Cerebellar cortex (tissue), 1 donor: ENCODE measurements around the gene MAPKAPK3.

ENCODE experiments used
- DNase-seq: peaks from one replicate; pipeline ENCODE4 v3.0.0-alpha.2; 2015; ENCODE audit warnings: low spot score

Gene MAPKAPK3

DNA sequence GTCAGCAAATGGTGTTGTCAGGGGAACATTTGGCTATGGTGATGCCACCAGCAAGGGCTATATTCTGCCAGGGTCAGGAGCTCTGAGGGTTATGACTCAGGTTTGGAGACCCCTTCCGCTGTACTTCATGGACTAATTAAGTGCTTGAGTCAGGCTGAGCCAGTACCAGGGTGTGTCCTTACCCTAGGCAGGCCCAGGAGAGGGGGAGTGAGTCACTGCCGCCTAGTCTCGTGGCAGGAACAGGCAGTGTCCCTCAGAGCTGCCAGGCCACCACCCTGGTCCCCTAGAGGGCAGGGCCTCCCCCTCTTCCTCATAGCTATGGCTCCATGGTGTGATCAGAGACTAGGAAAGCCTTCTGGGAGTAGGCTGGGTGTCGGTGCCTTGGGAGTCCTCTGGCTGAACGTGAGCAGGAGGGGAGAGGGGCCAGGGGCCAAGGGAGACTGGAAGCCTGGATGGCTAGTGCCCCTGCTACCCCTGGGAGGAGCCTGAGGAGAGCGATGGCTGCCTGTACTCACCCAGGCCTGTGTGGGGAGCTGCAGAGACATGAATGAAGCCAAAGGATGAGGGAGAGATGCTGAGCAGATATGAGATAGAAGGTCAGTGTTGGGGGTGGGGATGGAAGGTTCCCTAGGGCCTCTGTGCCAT lies 10.6 kb downstream of the MAPKAPK3 start:
- DNase-seq = no peak

DNA sequence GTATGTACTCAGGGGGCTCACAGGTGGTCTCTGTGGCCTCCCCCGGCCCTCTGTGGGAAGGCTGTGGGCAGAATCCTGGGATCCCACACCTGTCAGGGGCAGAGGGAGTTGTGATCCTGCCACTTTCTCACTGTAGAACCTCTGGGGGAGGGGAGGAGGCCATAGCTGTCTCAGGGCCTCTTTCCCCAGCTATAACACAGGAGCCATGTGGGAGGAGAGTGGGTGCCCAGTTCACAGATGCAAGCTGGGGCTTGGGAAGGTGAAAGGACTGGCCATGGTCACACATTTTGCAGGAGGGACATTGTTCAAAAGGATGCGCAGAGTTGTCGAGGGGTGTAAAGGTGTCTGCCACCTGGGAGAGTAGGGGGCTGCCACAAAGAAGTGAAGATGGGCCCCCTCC lies 11.7 kb downstream of the MAPKAPK3 start:
- no peak for DNase-seq

DNA sequence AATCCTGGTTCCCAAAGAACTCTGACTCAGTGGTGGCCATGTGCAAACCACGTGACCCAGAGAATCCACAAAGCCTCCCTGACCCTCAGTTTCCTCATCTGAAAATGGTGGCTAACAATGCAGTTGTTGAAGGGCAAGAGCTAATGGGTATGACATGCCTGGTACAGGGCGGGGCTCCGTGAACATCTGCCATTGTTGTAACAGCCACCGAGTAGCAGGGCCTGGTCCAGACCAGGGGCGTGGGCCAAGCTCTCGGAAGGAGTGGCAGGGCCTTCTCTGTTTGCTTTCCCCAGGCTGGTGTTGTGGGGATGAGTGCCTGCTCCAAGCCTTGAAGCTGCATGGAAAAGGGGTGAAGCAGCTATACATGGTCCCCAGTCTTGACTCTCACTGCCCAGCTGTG lies 13.4 kb downstream of the MAPKAPK3 start:
- no peak for DNase-seq

DNA sequence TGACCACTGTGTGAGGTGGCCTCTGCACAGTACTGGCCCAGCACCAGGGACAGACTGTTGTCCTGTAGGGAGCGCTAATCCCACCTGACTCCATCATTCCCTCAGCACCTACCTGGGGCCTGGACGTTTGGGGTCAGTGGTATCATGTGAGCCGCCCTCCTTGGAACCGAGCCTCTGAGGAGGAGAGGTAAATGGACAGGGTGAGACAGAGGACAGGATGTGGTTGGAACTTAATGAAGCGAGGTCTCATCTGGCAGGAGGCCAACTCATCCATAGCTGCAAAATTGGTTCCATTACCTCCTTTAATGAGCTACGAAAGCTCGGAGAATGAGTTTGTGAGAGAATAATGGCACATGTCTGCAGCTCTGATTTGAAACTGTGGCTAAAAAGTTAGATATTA lies 13.9 kb downstream of the MAPKAPK3 start:
- no peak for DNase-seq

DNA sequence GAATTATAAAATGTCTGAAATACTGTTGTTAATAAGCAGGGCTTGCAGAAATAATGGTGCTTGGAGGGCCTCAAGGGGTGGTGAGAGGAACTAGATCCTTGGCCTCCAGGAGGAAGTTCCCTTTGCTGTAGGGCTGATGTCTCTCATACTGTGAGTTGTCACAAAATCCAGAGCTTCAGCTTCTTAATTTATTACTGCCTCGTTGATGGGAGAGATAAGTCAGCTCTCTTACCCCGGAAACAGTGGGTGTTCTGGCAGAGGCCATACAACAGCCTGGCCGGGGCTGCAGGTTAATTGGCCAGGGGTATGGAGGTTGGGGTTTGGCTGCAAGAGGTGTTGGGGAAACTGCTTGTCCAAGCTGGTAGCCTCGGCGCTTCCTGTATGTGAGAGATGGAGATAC lies 15.5 kb downstream of the MAPKAPK3 start:
- no peak for DNase-seq

DNA sequence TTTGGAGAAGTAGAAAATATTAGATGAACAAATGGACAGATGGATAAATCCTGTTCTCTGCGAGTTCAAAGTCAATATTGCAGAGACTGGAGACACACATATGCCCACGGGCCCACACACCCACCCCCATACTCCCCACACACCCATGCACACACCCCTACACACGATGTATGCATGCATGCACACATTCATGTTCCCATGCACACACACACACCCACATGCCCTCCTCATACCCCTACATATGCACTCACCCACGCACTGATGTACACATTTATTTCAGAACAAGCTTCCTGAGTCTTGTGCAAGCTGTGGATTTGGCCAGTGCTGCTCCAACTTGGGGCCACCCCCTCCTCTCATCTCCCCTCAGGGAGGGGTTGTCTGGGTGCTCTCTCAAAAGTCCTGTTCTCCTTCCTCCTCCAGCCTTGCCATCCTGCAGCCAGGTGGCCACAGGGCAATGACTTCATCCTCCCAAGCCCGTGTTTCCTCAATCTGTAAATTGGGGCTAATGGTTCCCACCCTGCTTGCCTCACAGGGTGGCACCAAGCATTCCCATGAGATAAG lies 16.4 kb downstream of the MAPKAPK3 start:
- DNase-seq = no peak

DNA sequence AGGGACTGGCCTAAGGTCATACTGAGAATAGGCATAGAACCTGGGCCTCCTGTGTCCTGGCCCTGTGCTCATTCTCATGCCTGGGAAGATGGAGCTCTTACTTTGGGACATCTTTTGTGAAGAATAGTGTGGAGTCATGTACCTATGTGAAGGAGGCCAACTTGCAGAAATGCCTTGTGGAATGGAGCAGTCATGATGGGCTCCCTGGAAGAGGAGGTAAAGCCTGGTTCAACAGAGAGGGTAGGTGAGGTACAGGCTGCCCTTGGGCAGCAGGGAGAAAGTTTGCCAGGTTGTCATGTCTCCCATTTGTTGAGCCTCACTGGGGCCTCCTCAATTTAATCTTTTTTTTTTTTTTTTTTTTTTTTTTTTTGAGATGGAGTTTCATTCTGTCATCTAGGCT lies 18.1 kb downstream of the MAPKAPK3 start:
- DNase-seq = no peak

DNA sequence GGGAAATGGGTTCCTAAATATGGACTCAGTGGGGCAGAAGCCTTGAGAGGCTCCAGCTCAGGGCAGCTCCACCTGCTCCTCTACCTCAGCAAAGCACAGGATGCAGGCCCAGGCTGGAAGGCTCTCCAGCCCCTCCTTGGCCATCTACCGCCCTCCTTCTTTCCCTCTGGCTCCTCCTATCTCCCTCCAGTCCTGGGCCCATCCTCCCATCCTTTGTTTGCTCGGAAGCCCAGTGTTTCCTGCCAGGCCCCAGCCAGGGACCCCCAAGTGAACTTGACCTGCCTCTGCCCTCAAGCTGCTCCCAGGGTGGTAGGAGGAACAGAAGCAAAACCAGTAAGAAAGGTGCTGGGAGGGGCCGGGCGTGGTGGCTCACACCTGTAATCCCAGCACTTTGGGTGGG lies 20.1 kb downstream of the MAPKAPK3 start:
- no peak for DNase-seq

DNA sequence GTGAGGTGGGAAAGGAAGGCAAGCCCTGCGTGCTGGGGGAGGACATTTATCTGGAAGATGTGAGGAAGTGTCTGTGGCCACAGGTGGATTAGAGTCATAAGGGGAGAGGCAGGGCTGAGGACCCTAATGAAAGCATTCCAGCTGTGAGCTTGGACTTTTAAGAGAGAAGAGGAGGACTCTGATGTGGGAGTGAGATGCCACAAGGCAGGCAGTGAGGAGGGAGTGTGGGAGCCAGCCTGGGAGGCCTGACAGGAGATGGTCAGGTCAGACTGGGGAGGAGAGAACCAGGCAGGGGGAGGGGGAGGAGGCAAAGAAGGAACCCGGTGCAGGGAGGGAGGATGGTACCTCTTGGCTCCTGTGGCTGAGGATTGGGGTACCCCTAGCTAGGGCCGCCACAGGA lies 21.0 kb downstream of the MAPKAPK3 start:
- no peak for DNase-seq

DNA sequence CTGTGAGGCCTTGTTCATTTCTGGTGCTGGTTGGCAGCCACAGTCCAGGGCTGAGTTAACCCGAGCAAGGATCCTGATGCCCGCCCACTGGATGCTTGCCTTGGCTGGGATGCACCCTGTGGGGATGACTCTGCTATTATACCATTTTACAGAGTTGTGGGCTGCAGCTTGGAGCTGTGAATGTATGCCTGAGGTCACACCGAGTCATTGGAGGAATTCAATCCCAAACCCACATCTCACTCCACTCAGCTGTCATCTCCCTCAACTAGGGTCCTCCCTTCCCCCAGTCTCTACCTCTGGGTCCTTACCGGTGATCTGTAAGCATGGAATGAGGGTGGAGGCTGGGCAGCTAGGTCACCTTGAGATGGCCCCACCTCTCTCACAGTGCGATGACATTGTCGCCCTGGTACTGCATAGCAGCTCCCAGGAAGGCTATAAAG lies 22.1 kb downstream of the MAPKAPK3 start:
- DNase-seq = no peak

DNA sequence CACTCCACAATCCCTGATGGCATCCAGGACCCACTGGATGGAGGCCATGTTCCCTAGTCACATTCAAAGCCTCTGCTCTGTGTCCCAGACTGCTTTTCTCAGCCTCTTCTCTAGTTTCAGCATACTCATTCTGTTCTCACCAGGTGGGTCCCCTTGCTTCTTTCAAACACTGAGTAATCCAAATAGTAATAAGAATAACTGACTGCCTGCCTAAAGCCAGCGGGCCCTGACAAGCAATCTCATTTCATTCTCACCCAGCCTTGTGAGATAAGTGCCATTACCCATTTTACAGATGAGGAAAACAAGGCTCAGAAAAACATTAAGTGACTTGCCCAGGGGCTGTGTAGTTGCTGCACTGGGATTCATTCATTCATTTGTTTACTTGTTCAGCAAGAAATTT lies 25.4 kb downstream of the MAPKAPK3 start:
- no peak for DNase-seq

DNA sequence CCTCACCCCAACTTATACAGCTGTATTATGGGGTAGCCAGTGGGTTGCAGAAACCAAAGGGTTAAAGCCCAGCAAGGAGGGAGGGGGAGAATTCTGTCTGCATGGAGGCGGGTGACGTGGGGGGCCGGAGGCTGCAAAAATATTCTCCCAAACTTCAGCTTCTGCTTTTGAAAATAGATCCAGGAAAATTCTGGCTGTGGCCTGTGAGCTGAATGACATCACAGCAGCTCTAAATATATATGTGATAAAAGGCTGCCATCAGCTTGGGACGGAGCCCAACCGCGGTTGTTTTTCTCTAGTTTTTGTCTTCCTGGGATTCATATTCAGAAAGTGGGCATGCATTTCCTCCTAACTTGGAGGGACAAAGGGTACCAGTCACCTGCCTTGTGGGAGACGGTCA lies 27.6 kb downstream of the MAPKAPK3 start:
- DNase-seq = no peak

DNA sequence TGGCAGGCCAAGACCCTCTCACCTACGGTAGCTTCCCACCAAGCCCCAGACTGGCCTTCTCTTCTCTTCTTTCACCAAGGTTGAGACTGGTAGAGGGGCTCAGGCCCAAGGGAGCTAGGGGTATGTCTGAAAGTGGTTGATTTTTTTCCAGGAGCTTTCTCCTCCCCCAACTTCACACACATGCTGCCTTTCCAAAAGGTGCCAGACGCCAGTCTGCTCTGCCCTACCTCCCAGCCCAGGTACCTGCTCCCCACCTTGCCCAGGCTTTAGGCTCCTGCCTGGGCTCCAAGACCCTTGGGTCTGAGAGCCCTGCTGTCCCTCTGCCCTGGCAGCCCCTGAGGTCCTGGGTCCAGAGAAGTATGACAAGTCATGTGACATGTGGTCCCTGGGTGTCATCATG lies 28.4 kb downstream of the MAPKAPK3 start:
- no peak for DNase-seq

DNA sequence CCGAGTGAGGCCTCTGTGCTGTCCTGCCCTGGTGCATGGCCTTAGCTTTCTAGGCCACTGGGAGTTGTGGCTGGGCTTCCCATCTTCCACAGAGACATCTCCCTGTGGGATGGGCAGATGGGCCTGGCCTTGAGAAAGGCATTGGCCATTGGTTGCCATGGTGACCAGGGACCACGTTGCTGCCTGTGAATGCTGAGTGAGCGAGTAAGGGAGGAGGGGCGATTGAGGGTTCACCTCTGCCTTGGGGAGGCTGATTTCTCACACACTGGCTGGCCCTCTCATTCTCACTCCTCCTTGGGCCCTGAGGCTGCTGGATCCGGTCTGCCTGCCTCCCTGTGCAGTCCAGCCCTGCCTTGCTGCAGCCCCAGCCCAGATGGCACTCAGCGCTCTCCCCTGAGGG lies 31.4 kb downstream of the MAPKAPK3 start:
- peak; percentile 71 for DNase-seq

DNA sequence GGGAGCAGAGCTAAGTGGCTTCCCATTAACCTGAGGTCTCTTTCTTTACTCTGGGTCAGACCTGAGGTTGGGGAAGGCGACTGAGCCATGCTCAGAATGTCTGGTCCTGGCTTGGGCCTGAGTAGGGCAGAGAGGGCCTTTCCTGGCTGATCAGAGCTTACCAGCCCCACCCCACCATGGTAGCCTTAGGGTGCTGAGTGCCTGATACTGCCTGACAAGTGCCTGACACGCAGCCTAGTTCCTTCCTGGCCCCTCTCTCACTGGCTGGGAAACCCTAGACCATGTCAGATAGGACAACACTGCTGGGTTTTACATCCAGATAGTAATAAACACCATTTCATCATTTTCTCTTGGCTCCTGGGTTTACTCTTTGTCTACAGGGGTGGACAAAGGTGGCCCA lies 32.0 kb downstream of the MAPKAPK3 start:
- DNase-seq = no peak

DNA sequence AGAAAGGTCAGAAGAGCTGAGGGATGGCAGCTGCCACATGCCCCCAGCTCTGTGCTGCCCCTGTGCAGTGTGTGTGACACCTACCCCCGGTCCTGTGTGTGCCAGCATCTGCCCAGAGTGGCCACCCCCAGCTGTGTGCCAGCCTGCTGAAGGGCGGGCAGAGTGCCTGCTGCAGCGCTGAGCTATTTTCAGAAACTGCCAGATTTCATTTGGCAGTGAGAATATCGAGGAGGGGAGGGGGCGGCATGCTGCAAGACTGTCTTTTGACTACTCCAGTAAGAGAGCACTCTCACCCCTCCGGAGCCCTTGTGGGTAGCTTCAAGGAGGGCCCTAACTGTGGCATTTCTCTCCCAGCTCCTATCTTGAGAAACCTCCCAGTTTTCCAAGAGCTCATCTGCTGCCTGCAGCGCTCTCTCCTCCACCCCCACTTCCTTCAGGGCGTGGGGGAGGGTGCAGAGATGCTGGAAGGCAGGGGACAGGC lies 32.5 kb downstream of the MAPKAPK3 start:
- no peak for DNase-seq

DNA sequence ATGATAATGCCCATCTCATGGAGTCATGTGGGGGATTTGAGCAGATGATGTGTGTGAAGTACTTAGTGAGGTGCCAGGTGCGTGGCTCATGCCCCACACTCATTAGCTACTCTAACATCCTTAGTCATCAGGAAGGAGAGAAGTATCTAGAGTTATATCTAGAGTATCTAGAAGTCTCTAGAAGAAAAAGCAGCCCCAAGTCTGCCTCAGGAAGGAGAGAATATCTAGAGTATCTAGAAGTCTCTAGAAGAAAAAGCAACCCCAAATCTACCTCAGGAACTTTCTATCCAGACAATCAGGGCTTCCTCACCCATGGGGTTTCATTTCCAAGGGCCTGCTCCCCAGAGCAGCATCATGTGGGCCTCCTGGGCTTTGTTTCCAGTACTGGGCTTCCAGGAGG lies 33.1 kb downstream of the MAPKAPK3 start:
- no peak for DNase-seq

DNA sequence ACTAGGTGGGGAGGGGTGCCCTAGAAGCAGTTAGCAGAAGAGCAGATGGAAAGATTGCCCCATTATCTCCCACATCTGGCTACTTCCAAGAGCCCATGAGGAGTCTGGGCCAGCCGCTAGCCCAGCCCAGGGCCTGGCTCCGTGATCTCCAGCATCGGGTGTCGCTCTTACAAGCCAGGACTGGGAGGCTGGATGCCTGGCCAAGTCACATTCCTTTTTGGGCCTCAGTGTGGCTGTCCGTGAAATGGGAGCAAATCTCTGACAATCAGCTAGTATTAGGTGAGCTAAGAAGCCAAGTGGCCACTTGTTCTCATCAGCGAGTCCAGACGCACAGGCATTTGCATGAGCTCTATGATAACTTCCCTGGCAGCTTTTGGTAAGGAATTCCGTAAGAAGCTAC lies 34.5 kb downstream of the MAPKAPK3 start:
- no peak for DNase-seq

DNA sequence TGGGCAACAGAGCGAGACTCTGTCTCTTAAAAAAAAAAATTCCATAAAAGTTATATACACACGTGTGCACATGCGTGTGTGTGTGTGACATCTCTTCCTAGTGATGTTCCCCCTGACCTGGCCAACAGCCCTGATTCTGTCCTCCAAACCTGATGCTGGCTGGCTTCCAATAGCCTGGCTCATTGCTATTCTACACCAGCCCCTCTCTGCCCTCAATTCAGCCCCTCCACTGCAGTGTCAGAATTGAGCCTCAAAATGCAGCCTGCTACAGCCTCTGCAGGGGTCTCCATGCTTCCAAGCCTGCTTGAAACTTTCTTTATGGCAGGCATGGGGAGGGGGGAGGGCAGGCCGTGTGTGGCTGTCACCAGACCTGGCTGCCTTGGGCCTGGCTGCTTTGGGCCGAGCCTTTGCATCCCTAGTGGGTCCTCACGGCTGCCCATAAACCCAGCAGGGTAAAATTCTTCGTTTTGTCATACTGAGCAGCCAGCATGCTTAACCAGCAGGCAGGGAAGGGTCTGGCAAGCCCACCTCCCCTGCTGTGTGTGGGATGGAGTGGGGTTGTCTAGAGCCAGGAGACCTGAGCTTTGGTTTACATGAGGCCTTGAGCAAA lies 35.1 kb downstream of the MAPKAPK3 start:
- no peak for DNase-seq

DNA sequence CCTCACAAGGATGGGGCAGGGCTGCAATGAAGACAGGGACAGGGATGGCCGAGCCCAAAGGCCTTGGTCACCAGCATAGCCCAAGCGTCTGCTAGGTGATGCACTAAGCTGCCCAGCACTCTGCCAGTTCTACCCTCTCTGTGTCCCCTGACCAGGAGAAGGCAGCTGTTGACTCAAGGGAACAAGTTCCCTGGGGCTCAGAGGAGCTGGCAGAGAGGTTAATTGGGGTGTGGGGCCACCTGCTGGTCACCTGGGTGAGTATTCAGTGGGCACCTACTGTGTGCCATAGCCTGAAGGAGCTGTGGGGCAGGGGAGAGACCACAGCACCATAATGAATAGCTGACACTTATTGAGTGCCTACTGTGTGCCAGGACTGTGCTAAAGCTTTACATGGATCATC lies 35.8 kb downstream of the MAPKAPK3 start:
- DNase-seq = no peak

DNA sequence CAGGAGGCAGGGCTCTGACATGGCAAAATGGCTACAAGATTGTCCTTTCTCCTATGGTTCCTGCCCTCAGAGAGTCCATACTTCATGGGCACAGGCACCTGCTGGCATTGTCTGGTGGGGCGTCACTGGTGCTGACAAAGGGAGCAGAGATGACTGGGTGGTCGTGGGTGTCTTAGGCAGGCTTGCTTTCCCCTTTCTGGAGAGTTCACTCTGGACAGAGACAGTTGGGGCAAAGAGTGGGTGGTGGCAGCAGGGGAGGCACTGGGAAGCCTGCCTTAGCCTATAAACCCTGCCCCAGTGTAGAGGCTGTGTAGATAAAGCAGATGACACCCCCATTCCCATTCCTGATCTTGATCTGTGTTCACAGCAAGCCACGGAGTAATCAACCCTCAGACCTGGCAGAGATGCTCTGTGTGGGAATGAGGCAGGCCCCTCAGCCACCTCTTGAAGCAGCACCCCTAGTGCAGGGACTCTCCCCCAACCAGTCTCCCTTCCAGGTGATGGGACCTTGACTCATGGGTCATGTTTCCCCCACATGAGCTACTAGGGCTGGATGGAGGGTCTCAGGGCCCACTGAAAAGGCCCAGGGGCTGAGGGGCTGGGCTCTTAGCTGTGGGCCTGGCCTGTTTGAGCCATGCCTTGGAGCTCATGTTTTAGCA lies 37.1 kb downstream of the MAPKAPK3 start:
- DNase-seq = no peak

DNA sequence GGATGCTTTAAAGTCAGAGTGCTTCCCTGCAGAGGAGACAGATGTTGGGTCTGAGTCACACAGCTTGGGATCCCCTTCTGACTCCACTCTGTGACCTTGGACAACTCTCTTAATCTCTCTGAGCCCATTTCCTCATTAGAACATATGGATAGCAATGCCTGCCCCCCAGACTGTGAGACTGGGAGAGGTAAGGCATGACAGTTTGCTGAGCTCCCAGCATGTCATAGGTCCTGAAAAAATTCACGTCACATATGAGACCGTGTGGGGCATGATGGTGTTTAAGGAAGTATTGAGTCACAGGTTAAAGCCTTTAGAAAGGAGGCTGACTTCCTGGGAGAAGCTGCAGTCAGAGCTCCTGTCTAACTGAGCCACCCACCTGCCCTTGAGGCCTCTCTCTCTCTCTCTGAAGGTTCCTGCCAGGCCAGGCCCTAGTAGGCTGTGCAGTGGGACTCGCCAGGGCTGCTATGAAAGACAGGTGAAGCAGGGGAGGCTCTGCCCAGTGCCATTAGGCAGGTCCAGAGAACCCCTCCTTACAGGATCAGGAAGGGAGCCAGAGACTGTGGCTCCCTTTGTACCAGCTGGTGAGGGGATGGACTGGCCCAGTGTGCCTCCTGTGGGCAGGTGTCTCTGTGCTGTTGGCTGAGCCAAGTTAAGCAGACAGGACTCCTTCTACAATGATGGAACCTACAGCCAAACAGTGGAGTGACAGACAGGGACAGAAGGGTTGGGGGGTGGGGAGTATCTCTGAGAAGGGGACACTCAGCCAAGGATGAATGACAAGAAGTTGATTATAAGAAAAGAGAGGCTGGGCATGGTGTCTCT lies 38.3 kb downstream of the MAPKAPK3 start:
- DNase-seq = no peak
